H9 (cell line): ENCODE results near the gene NRCAM. TPM values are rescaled to one million over a fixed set of nuclear protein-coding genes. Genes with fewer than 3 reads are reported as not detected.

Source experiments
- DNase-seq: peaks from one replicate; pipeline ENCODE4 v3.0.0-alpha.2; 2017
- H2AFZ ChIP-seq: one replicate; pipeline ENCODE4 v1.6.1; 2013; ENCODE audit warnings: mild to moderate bottlenecking, low read length, control low read depth, moderate library complexity
- H2AK5ac ChIP-seq: 2 replicates; pipeline ENCODE4 v1.6.1; 2013; ENCODE audit warnings: low read length, control low read depth, mixed read lengths; ENCODE audit not compliant: insufficient read length
- H2BK120ac ChIP-seq: one replicate; pipeline ENCODE4 v1.6.1; 2013; ENCODE audit warnings: low read depth, mild to moderate bottlenecking, low read length, control low read depth, inconsistent platforms; ENCODE audit not compliant: poor library complexity, severe bottlenecking
- H2BK12ac ChIP-seq: 2 replicates; pipeline ENCODE4 v1.6.1; 2013; ENCODE audit warnings: low read length, control low read depth, mixed read lengths, low read depth; ENCODE audit not compliant: insufficient read length
- H2BK15ac ChIP-seq: 2 replicates; pipeline ENCODE4 v1.6.1; 2013; ENCODE audit warnings: low read depth, low read length, control low read depth
- H2BK20ac ChIP-seq: one replicate; pipeline ENCODE4 v1.6.1; 2013; ENCODE audit warnings: low read depth, mild to moderate bottlenecking, low read length, control low read depth, inconsistent platforms; ENCODE audit not compliant: poor library complexity, severe bottlenecking
- H2BK5ac ChIP-seq: 2 replicates; pipeline ENCODE4 v1.6.1; 2013; ENCODE audit warnings: low read length, control low read depth, mixed read lengths; ENCODE audit not compliant: insufficient read length
- H3K14ac ChIP-seq: 2 replicates; pipeline ENCODE4 v1.6.1; 2013; ENCODE audit warnings: low read length, control low read depth; ENCODE audit not compliant: insufficient read depth
- H3K18ac ChIP-seq: 2 replicates; pipeline ENCODE4 v1.6.1; 2013; ENCODE audit warnings: low read depth, mild to moderate bottlenecking, mixed read lengths, low read length, control low read depth; ENCODE audit not compliant: insufficient read length
- H3K23ac ChIP-seq: 2 replicates; pipeline ENCODE4 v1.6.1; 2013; ENCODE audit warnings: low read length, control low read depth, mixed read lengths, low read depth; ENCODE audit not compliant: insufficient read length
- H3K23me2 ChIP-seq: 2 replicates; pipeline ENCODE4 v1.6.1; 2013; ENCODE audit warnings: low read depth, mild to moderate bottlenecking, mixed read lengths, low read length, control low read depth; ENCODE audit not compliant: insufficient read length, poor library complexity, severe bottlenecking
- H3K27ac ChIP-seq: 2 replicates; pipeline ENCODE4 v1.5.1; 2013; ENCODE audit warnings: low read length, control low read depth, mixed read lengths, low read depth; ENCODE audit not compliant: insufficient read length
- H3K27me3 ChIP-seq: 2 replicates; pipeline ENCODE4 v1.6.1; 2013; ENCODE audit warnings: low read length, control low read depth, inconsistent platforms; ENCODE audit not compliant: insufficient read depth
- H3K4ac ChIP-seq: 2 replicates; pipeline ENCODE4 v1.6.1; 2013; ENCODE audit warnings: low read depth, mild to moderate bottlenecking, control low read depth, inconsistent platforms, low read length, moderate library complexity
- H3K4me1 ChIP-seq: 2 replicates; pipeline ENCODE4 v1.6.1; 2013; ENCODE audit warnings: low read length, control low read depth, inconsistent platforms; ENCODE audit not compliant: insufficient read depth
- H3K4me2 ChIP-seq: 2 replicates; pipeline ENCODE4 v1.6.1; 2013; ENCODE audit warnings: low read length, control low read depth, mixed read lengths; ENCODE audit not compliant: insufficient read length, insufficient read depth
- H3K56ac ChIP-seq: 2 replicates; pipeline ENCODE4 v1.6.1; 2013; ENCODE audit warnings: low read depth, mild to moderate bottlenecking, mixed read lengths, low read length, control low read depth; ENCODE audit not compliant: insufficient read length
- H3K79me1 ChIP-seq: 2 replicates; pipeline ENCODE4 v1.6.1; 2013; ENCODE audit warnings: low read depth, mild to moderate bottlenecking, moderate library complexity, low read length, control low read depth, inconsistent platforms; ENCODE audit not compliant: insufficient read depth, poor library complexity, severe bottlenecking
- H3K79me2 ChIP-seq: 2 replicates; pipeline ENCODE4 v1.6.1; 2013; ENCODE audit warnings: low read length, control low read depth, inconsistent platforms; ENCODE audit not compliant: insufficient read depth
- H3K9ac ChIP-seq: 2 replicates; pipeline ENCODE4 v1.6.1; 2013; ENCODE audit warnings: low read length, control low read depth, mixed read lengths; ENCODE audit not compliant: insufficient read length; ENCODE audit errors: extremely low read depth
- H3K9me3 ChIP-seq: one replicate; pipeline ENCODE4 v1.6.1; 2013; ENCODE audit warnings: low read depth, low read length, inconsistent platforms; ENCODE audit not compliant: control insufficient read depth
- H3T11ph ChIP-seq: one replicate; pipeline ENCODE4 v1.6.1; 2013; ENCODE audit warnings: mild to moderate bottlenecking, low read length, control low read depth, inconsistent platforms
- H4K20me1 ChIP-seq: one replicate; pipeline ENCODE4 v1.6.1; 2013; ENCODE audit not compliant: control insufficient read depth, insufficient read length, insufficient read depth
- H4K5ac ChIP-seq: 2 replicates; pipeline ENCODE4 v1.6.1; 2013; ENCODE audit warnings: low read depth, mild to moderate bottlenecking, mixed read lengths, low read length, control low read depth; ENCODE audit not compliant: insufficient read length
- H4K8ac ChIP-seq: replicated peaks from 2 replicates; pipeline ENCODE4 v1.6.1; 2013; ENCODE audit warnings: low read length, control low read depth, mixed read lengths, low read depth; ENCODE audit not compliant: insufficient read length
- H4K91ac ChIP-seq: 2 replicates; pipeline ENCODE4 v1.6.1; 2013; ENCODE audit warnings: low read depth, mild to moderate bottlenecking, moderate library complexity, mixed read lengths, low read length, control low read depth; ENCODE audit not compliant: insufficient read length
- H3K27ac Mint-ChIP-seq, 3 experiments: 2 replicates in 2 of 3; 3 replicates in 1 of 3; pipeline ENCODE4 v1.8.0; 2020 to 2021; ENCODE audit warnings: mixed read lengths in 3 of 3, mild to moderate bottlenecking in 1 of 3, moderate library complexity in 1 of 3
- H3K27me3 Mint-ChIP-seq: 2 replicates; pipeline ENCODE4 v1.8.0; 2021; ENCODE audit warnings: low read depth, mild to moderate bottlenecking, moderate library complexity, mixed read lengths
- H3K36me3 Mint-ChIP-seq, 3 experiments: 2 replicates in 2 of 3; 3 replicates in 1 of 3; pipeline ENCODE4 v1.8.0; 2020 to 2021; ENCODE audit warnings: low read depth in 3 of 3, mixed read lengths in 3 of 3; ENCODE audit not compliant: insufficient read depth in 1 of 3
- H3K4me1 Mint-ChIP-seq, 2 experiments: 2 replicates each; pipeline ENCODE4 v1.8.0; 2020; ENCODE audit warnings: mixed read lengths in 2 of 2
- H3K4me3 Mint-ChIP-seq, 2 experiments: 2 replicates in 1 of 2; 3 replicates in 1 of 2; pipeline ENCODE4 v1.8.0; 2020 to 2021; ENCODE audit warnings: mild to moderate bottlenecking in 2 of 2, mixed read lengths in 2 of 2, moderate library complexity in 1 of 2
- H3K9me3 Mint-ChIP-seq, 2 experiments: 2 replicates in 1 of 2; 3 replicates in 1 of 2; pipeline ENCODE4 v1.8.0; 2020; ENCODE audit warnings: mild to moderate bottlenecking in 2 of 2, mixed read lengths in 2 of 2, moderate library complexity in 1 of 2
- CTCF ChIP-seq: fragments of 200-600 bp; sonication (generic); conservative IDR thresholded peaks from 3 replicates; pipeline ENCODE4 v1.8.0; 2021; ENCODE audit warnings: antibody characterized with exemption, mild to moderate bottlenecking
- WGBS: extraction: QIAGEN DNeasy Blood & Tissue Kit; methylation state at CpG from one replicate; pipeline ENCODE4 v1.1.7; 2013; ENCODE audit warnings: missing lambda C conversion rate, low lambda C conversion rate, mixed read lengths; ENCODE audit not compliant: insufficient read length; ENCODE audit errors: extremely low coverage; 5-methylcytosine and 5-hydroxymethylcytosine counted together
- total RNA-seq: library from RNA; stranded (reverse); gene quantifications from 2 replicates; pipeline ENCODE4 v1.2.1, GENCODE V29; 2021

The NRCAM gene
- total RNA-seq, 1 experiment from 2014 or later: 2.3 TPM

- H3K79me2 ChIP-seq: no peaks in the 10 kb centered on the region
- Mint-ChIP-seq H3K9me3 (no peaks in the 10 kb centered on the region), H3K4me1 (peaks cover 3 to 5% of the 10 kb centered on the region in 2 experiments; a peak in 3 of 4 replicates), H3K4me3 (no peak overlapping the region), H3K36me3 (no peaks in the 10 kb centered on the region), H3K27me3 (0 out of 2 replicates have a peak, but pooled peaks cover 3% of the 10 kb centered on the region), H3K27ac (no peak overlapping the region)
- H3K9ac ChIP-seq: no peak overlapping the region
- no peak overlapping the region for H2AK5ac ChIP-seq
- H3K4me1 ChIP-seq: no peaks in the 10 kb centered on the region
- WGBS: no CpG with 5 or more reads among the region's 3 CpGs
- H4K5ac ChIP-seq: no peak overlapping the region
- H2AFZ ChIP-seq: no peak overlapping the region
- no peak overlapping the region for H2BK12ac ChIP-seq
- H3K56ac ChIP-seq: no peak overlapping the region
- DNase-seq: no peak
- no peak overlapping the region for H3K4ac ChIP-seq
- no peak overlapping the region for H3K27ac ChIP-seq
- H3K23ac ChIP-seq: no peak overlapping the region
- H2BK120ac ChIP-seq: no peak overlapping the region
- H4K8ac ChIP-seq: no peak overlapping the region
- TF ChIP-seq CTCF: no peak
- no peaks in the 10 kb centered on the region for H3K27me3 ChIP-seq
- no peak overlapping the region for H2BK20ac ChIP-seq
- no peaks in the 10 kb centered on the region for H3K9me3 ChIP-seq
- H4K20me1 ChIP-seq: no peaks in the 10 kb centered on the region
- peaks cover 3% of the 10 kb centered on the region for H3K23me2 ChIP-seq
- H2BK15ac ChIP-seq: no peak overlapping the region
- H3T11ph ChIP-seq: no peak overlapping the region
- H3K79me1 ChIP-seq: no peaks in the 10 kb centered on the region
- no peak overlapping the region for H3K4me2 ChIP-seq
- no peak overlapping the region for H3K14ac ChIP-seq
- H4K91ac ChIP-seq: no peak overlapping the region
- H3K18ac ChIP-seq: no peak overlapping the region
- no peak overlapping the region for H2BK5ac ChIP-seq
Measured at GRCh38 chr7:108144931-108145330, 311.3 kb downstream of the NRCAM start.
